ENCODE data around the gene ALG2. TPM values are rescaled to one million over a fixed set of nuclear protein-coding genes. Genes with fewer than 3 reads are reported as not detected.
A peak's percentile ranks its signal among the peaks of the same experiment; 100 is the strongest.
"Not testable (repeated sequence)": the region's sequence is repeated elsewhere in the genome, so short reads cannot be mapped to it uniquely, and the experiment has no call there.

Gene ALG2
- total RNA-seq, 2 experiments from 2014 or later: 21.2 to 30.5 TPM

GRCh38 chr9:99253772-99254431, 32.2 kb upstream of the ALG2 start:
- DNase-seq: peak; percentile 73
- ChIA-PET POLR2A (no interaction called here), CTCF (interaction anchor here (1.2 to 1.7 kb wide), 3 partner anchors 9 to 31 kb away, joined by 3 read pairs; no protein-coding TSS in a partner anchor)
- H3K9me3 Mint-ChIP-seq: no peaks in the 10 kb centered on the region
- H3K27ac Mint-ChIP-seq: peak overlapping the region; percentile 88
- H3K36me3 Mint-ChIP-seq (ENCODE audit: low read depth): no peaks in the 10 kb centered on the region
- no peaks in the 10 kb centered on the region for H3K27me3 Mint-ChIP-seq
- peak overlapping the region; percentile 57 for H3K4me3 Mint-ChIP-seq
- H3K4me1 Mint-ChIP-seq: peaks cover 34% of the 10 kb centered on the region

GRCh38 chr9:99253134-99253533, 31.4 kb upstream of the ALG2 start:
- no peaks in the 10 kb centered on the region for H3K36me3 Mint-ChIP-seq (ENCODE audit: low read depth)
- POLR2A ChIA-PET: no interaction called here

GRCh38 chr9:99251157-99251556, 29.4 kb upstream of the ALG2 start:
- H3K27ac Mint-ChIP-seq: no peak overlapping the region
- H3K4me1 Mint-ChIP-seq: peaks cover 31% of the 10 kb centered on the region
- CTCF ChIA-PET: no interaction called here
- POLR2A ChIA-PET: no interaction called here
- no peak overlapping the region for H3K4me3 Mint-ChIP-seq
- H3K27me3 Mint-ChIP-seq: no peaks in the 10 kb centered on the region
- no peaks in the 10 kb centered on the region for H3K36me3 Mint-ChIP-seq (ENCODE audit: low read depth)
- no peaks in the 10 kb centered on the region for H3K9me3 Mint-ChIP-seq
- DNase-seq: no peak

More at GRCh38 chr9:99253134-99253533, 31.4 kb upstream of the ALG2 start:
- DNase-seq: no peak
- CTCF ChIA-PET: interaction anchor here (0.7 kb wide), 1 partner anchor 55 kb away, joined by 3 read pairs; no protein-coding TSS in a partner anchor
- Mint-ChIP-seq H3K27me3 (no peaks in the 10 kb centered on the region), H3K4me1 (peaks cover 31% of the 10 kb centered on the region), H3K9me3 (no peaks in the 10 kb centered on the region), H3K4me3 (no peak overlapping the region), H3K27ac (peak overlapping the region; percentile 88)

GRCh38 chr9:99249619-99250018, 27.9 kb upstream of the ALG2 start:
- ChIA-PET POLR2A (no interaction called here), CTCF (interaction anchor here (1.2 kb wide), 1 partner anchor 61 kb away, joined by 3 read pairs; no protein-coding TSS in a partner anchor)
- Mint-ChIP-seq H3K9me3 (no peaks in the 10 kb centered on the region), H3K4me3 (no peak overlapping the region), H3K27ac (no peak overlapping the region), H3K36me3 (ENCODE audit: low read depth) (no peaks in the 10 kb centered on the region), H3K4me1 (peaks cover 30% of the 10 kb centered on the region), H3K27me3 (no peaks in the 10 kb centered on the region)
- peak; percentile 23 for DNase-seq

GRCh38 chr9:99244344-99245260, 22.9 kb upstream of the ALG2 start:
- no peak overlapping the region for H3K4me3 Mint-ChIP-seq
- POLR2A ChIA-PET: no interaction called here
- H3K9me3 Mint-ChIP-seq: no peaks in the 10 kb centered on the region
- no peak overlapping the region for H3K27ac Mint-ChIP-seq
- no peak for DNase-seq
- H3K4me1 Mint-ChIP-seq: peaks cover 4% of the 10 kb centered on the region
- H3K36me3 Mint-ChIP-seq (ENCODE audit: low read depth): peaks cover 3% of the 10 kb centered on the region
- H3K27me3 Mint-ChIP-seq: no peaks in the 10 kb centered on the region
- CTCF ChIA-PET: interaction anchor here (1.2 to 1.5 kb wide), 2 partner anchors 13 to 14 kb away, joined by 4 to 5 read pairs; no protein-coding TSS in a partner anchor

- no peak overlapping the region for H3K4me3 Mint-ChIP-seq
- no peak overlapping the region for H3K27ac Mint-ChIP-seq
- no peaks in the 10 kb centered on the region for H3K9me3 Mint-ChIP-seq
- POLR2A ChIA-PET: interaction anchor here (0.6 kb wide), 1 partner anchor 81 kb away, joined by 4 read pairs; no protein-coding TSS in a partner anchor
- CTCF ChIA-PET: interaction anchor here (1.2 to 1.8 kb wide), 2 partner anchors 9 to 22 kb away, joined by 3 to 4 read pairs; no protein-coding TSS in a partner anchor
- peaks cover 11% of the 10 kb centered on the region for H3K4me1 Mint-ChIP-seq
- DNase-seq: no peak
- peaks cover 9% of the 10 kb centered on the region for H3K36me3 Mint-ChIP-seq (ENCODE audit: low read depth)
- no peaks in the 10 kb centered on the region for H3K27me3 Mint-ChIP-seq
Measured at GRCh38 chr9:99241106-99241505, 19.4 kb upstream of the ALG2 start.

GRCh38 chr9:99239341-99240060, 17.8 kb upstream of the ALG2 start:
- Mint-ChIP-seq H3K9me3 (no peaks in the 10 kb centered on the region), H3K4me3 (no peak overlapping the region), H3K36me3 (ENCODE audit: low read depth) (peaks cover 9% of the 10 kb centered on the region), H3K4me1 (peaks cover 16% of the 10 kb centered on the region), H3K27me3 (no peaks in the 10 kb centered on the region), H3K27ac (no peak overlapping the region)
- no peak for DNase-seq
- CTCF ChIA-PET: interaction anchor here (1.8 kb wide), 1 partner anchor 20 kb away, joined by 4 read pairs; no protein-coding TSS in a partner anchor
- POLR2A ChIA-PET: no interaction called here

GRCh38 chr9:99238331-99238730, 16.6 kb upstream of the ALG2 start:
- Mint-ChIP-seq H3K4me3 (no peak overlapping the region), H3K27ac (no peak overlapping the region), H3K9me3 (no peaks in the 10 kb centered on the region), H3K27me3 (no peaks in the 10 kb centered on the region), H3K36me3 (ENCODE audit: low read depth) (peaks cover 10% of the 10 kb centered on the region), H3K4me1 (peaks cover 16% of the 10 kb centered on the region)
- CTCF ChIA-PET: no interaction called here
- POLR2A ChIA-PET: no interaction called here
- no peak for DNase-seq

- peaks cover 13% of the 10 kb centered on the region for H3K36me3 Mint-ChIP-seq (ENCODE audit: low read depth)
- CTCF ChIA-PET, H3K27me3 Mint-ChIP-seq, DNase-seq, H3K4me3 Mint-ChIP-seq, POLR2A ChIA-PET, H3K9me3 Mint-ChIP-seq, H3K27ac Mint-ChIP-seq: not testable (repeated sequence)
- peaks cover 16% of the 10 kb centered on the region for H3K4me1 Mint-ChIP-seq
Measured at GRCh38 chr9:99237849-99238248, 16.1 kb upstream of the ALG2 start.

GRCh38 chr9:99237356-99237755, 15.6 kb upstream of the ALG2 start:
- CTCF ChIA-PET: interaction anchor here (0.8 kb wide), 2 partner anchors 19 kb away, joined by 3 read pairs; no protein-coding TSS in a partner anchor

GRCh38 chr9:99235926-99236634, 14.3 kb upstream of the ALG2 start:
- H3K27ac Mint-ChIP-seq: peak overlapping the region; percentile 71
- POLR2A ChIA-PET: no interaction called here

More at GRCh38 chr9:99237356-99237755, 15.6 kb upstream of the ALG2 start:
- Mint-ChIP-seq H3K27me3 (no peaks in the 10 kb centered on the region), H3K4me1 (peaks cover 16% of the 10 kb centered on the region), H3K27ac (no peak overlapping the region), H3K9me3 (no peaks in the 10 kb centered on the region), H3K4me3 (no peak overlapping the region), H3K36me3 (ENCODE audit: low read depth) (peaks cover 13% of the 10 kb centered on the region)
- no peak for DNase-seq
- POLR2A ChIA-PET: no interaction called here

GRCh38 chr9:99235069-99235468, 13.3 kb upstream of the ALG2 start:
- H3K27ac Mint-ChIP-seq: no peak overlapping the region
- H3K4me1 Mint-ChIP-seq: peaks cover 16% of the 10 kb centered on the region
- DNase-seq: no peak
- peaks cover 19% of the 10 kb centered on the region for H3K36me3 Mint-ChIP-seq (ENCODE audit: low read depth)
- no peaks in the 10 kb centered on the region for H3K9me3 Mint-ChIP-seq
- no peaks in the 10 kb centered on the region for H3K27me3 Mint-ChIP-seq
- POLR2A ChIA-PET: no interaction called here
- CTCF ChIA-PET: interaction anchor here (1.5 kb wide), 1 partner anchor 19 kb away, joined by 5 read pairs; no protein-coding TSS in a partner anchor
- H3K4me3 Mint-ChIP-seq: no peak overlapping the region

More at GRCh38 chr9:99235926-99236634, 14.3 kb upstream of the ALG2 start:
- Mint-ChIP-seq H3K9me3 (no peaks in the 10 kb centered on the region), H3K4me3 (no peak overlapping the region), H3K4me1 (peaks cover 16% of the 10 kb centered on the region), H3K36me3 (ENCODE audit: low read depth) (peaks cover 13% of the 10 kb centered on the region), H3K27me3 (no peaks in the 10 kb centered on the region)
- CTCF ChIA-PET: interaction anchor here (0.7 kb wide), 2 partner anchors 33 to 664 kb away, joined by 3 read pairs; no protein-coding TSS in a partner anchor
- DNase-seq: no peak

All from activated CD4-positive, alpha-beta T cell treated with anti-CD3 and anti-CD28 coated beads, Interleukin-2, amount 10 ng/mL, durations not matched to agents 7 days and 5 days (primary cell).